Activated naive CD4-positive, alpha-beta T cell treated with anti-CD3 and anti-CD28 coated beads, Interleukin-2, amount 50 U/mL, for 72 hours (primary cell): Measurements from ENCODE around the gene PXMP2. TPM values are rescaled to one million over a fixed set of nuclear protein-coding genes. Genes with fewer than 3 reads are reported as not detected.

Source experiments
- ATAC-seq, 2 donors: fragments of 150-1000 bp; cut with Tn5 transposase; 2 replicates each; pipeline ENCODE4 v1.10.0; 2021; ENCODE audit warnings: mild to moderate bottlenecking in 2 of 2, moderate library complexity in 2 of 2
- DNase-seq, 2 donors: peaks; one replicate each; pipeline ENCODE4 v3.0.0; 2021 to 2022; ENCODE audit warnings: low spot score in 2 of 2
- H3K27ac Mint-ChIP-seq, 2 donors: one replicate each; pipeline ENCODE4 v1.8.0; 2022; ENCODE audit warnings: mild to moderate bottlenecking in 2 of 2, mixed read lengths in 2 of 2
- H3K36me3 Mint-ChIP-seq, 2 donors: one replicate each; pipeline ENCODE4 v1.8.0; 2022; ENCODE audit warnings: mixed read lengths in 2 of 2
- H3K9me3 Mint-ChIP-seq, 2 donors: one replicate each; pipeline ENCODE4 v1.8.0; 2022; ENCODE audit warnings: mixed read lengths in 2 of 2
- total RNA-seq, 2 donors: library from RNA; stranded (reverse); gene quantifications; one replicate each; pipeline ENCODE4 v1.2.3, GENCODE V29; 2022

The PXMP2 gene
- 10 to 100 TPM in 1 of 2 donors, 1 to 10 TPM in 1; 4.5 to 11.6 TPM for total RNA-seq

GRCh38 chr12:132687211-132688164 lies at the start of gene PXMP2, which contains the start of gene POLE:
Gene PXMP2, plus strand, starts transcription at chr12:132687587. Its CDS starts 84 bp downstream, at chr12:132687671.
Gene POLE, minus strand, starts transcription at chr12:132687342. Its CDS starts 27 bp downstream, at chr12:132687315.
- peaks cover 10 to 11% of the 10 kb centered on the region in 2 donors for H3K36me3 Mint-ChIP-seq
- H3K9me3 Mint-ChIP-seq = no peaks in the 10 kb centered on the region
- DNase-seq = peak; percentile 92 to 93
- peak; percentile 92 to 96 for ATAC-seq
- peak within 1 kb of the TSS; percentile 77 to 88 for H3K27ac Mint-ChIP-seq

- ATAC-seq = no peak
- Mint-ChIP-seq H3K27ac (no peak overlapping the region), H3K36me3 (peaks cover 28 to 47% of the 10 kb centered on the region in 2 donors), H3K9me3 (no peaks in the 10 kb centered on the region)
- no peak for DNase-seq
These were observed 49.6 kb upstream of the PXMP2 start for GRCh38 chr12:132637811-132638210.

GRCh38 chr12:132638541-132639408 lies 48.6 kb upstream of the PXMP2 start:
- peak in 1 of 2 donors; percentile 31 for ATAC-seq
- no peak overlapping the region for H3K27ac Mint-ChIP-seq
- DNase-seq = no peak

GRCh38 chr12:132639956-132640520 lies 47.3 kb upstream of the PXMP2 start:
- no peak for DNase-seq
- peak overlapping the region; percentile 17 to 44 for H3K27ac Mint-ChIP-seq
- no peak for ATAC-seq
- H3K9me3 Mint-ChIP-seq = no peaks in the 10 kb centered on the region
- H3K36me3 Mint-ChIP-seq = peaks cover 24 to 38% of the 10 kb centered on the region in 2 donors

More at GRCh38 chr12:132638541-132639408, 48.6 kb upstream of the PXMP2 start:
- Mint-ChIP-seq H3K9me3 (no peaks in the 10 kb centered on the region), H3K36me3 (peaks cover 28 to 47% of the 10 kb centered on the region in 2 donors)

GRCh38 chr12:132640936-132641335 lies 46.5 kb upstream of the PXMP2 start:
- H3K9me3 Mint-ChIP-seq = no peaks in the 10 kb centered on the region
- no peak for DNase-seq
- H3K36me3 Mint-ChIP-seq = peaks cover 15 to 29% of the 10 kb centered on the region in 2 donors
- ATAC-seq = no peak
- no peak overlapping the region for H3K27ac Mint-ChIP-seq

GRCh38 chr12:132641811-132642650 lies 45.4 kb upstream of the PXMP2 start:
- H3K9me3 Mint-ChIP-seq = no peaks in the 10 kb centered on the region
- H3K27ac Mint-ChIP-seq = peak overlapping the region in 1 of 2 donors; percentile 60
- peaks cover 12 to 26% of the 10 kb centered on the region in 2 donors for H3K36me3 Mint-ChIP-seq
- DNase-seq (no peak), ATAC-seq (no peak)

- H3K36me3 Mint-ChIP-seq = peaks cover 8 to 27% of the 10 kb centered on the region in 2 donors
- DNase-seq (no peak), ATAC-seq (no peak)
- no peak overlapping the region for H3K27ac Mint-ChIP-seq
- H3K9me3 Mint-ChIP-seq = no peaks in the 10 kb centered on the region
These were observed 44.2 kb upstream of the PXMP2 start for GRCh38 chr12:132642846-132643835.

- ATAC-seq = peak in 1 of 2 donors; percentile 87
- peaks cover 2 to 13% of the 10 kb centered on the region in 2 donors for H3K36me3 Mint-ChIP-seq
These were observed 40.5 kb upstream of the PXMP2 start for GRCh38 chr12:132646850-132647249.

GRCh38 chr12:132647858-132648257 lies 39.5 kb upstream of the PXMP2 start:
- DNase-seq (no peak), ATAC-seq (no peak)
- no peaks in the 10 kb centered on the region for H3K9me3 Mint-ChIP-seq
- peaks cover 5 to 12% of the 10 kb centered on the region in 2 donors for H3K36me3 Mint-ChIP-seq
- no peak overlapping the region for H3K27ac Mint-ChIP-seq

More at GRCh38 chr12:132646850-132647249, 40.5 kb upstream of the PXMP2 start:
- no peaks in the 10 kb centered on the region for H3K9me3 Mint-ChIP-seq
- H3K27ac Mint-ChIP-seq = peak overlapping the region in 1 of 2 donors; percentile 60
- no peak for DNase-seq

- no peak for DNase-seq
- Mint-ChIP-seq H3K9me3 (no peaks in the 10 kb centered on the region), H3K27ac (no peak overlapping the region), H3K36me3 (peaks cover 10 to 12% of the 10 kb centered on the region in 2 donors)
- ATAC-seq = no peak
These were observed 38.7 kb upstream of the PXMP2 start for GRCh38 chr12:132648616-132649225.

GRCh38 chr12:132649226-132649945 lies 38.0 kb upstream of the PXMP2 start:
- peaks cover 12% of the 10 kb centered on the region in 2 donors for H3K36me3 Mint-ChIP-seq
- H3K9me3 Mint-ChIP-seq = no peaks in the 10 kb centered on the region
- DNase-seq (no peak), ATAC-seq (no peak)
- H3K27ac Mint-ChIP-seq = no peak overlapping the region

GRCh38 chr12:132651444-132652100 lies 35.8 kb upstream of the PXMP2 start:
- no peak for ATAC-seq
- Mint-ChIP-seq H3K27ac (peak overlapping the region in 1 of 2 donors; percentile 26), H3K9me3 (no peaks in the 10 kb centered on the region), H3K36me3 (peaks cover 13% of the 10 kb centered on the region in 2 donors)
- no peak for DNase-seq
